ENCODE measurements around the gene AGR2.

- no peak for TF ChIP-seq CTCF (IDR thresholded peaks at IDR 0.05; ENCODE audit: borderline replicate concordance, extremely low read depth, low read length, poor library complexity, severe bottlenecking)
- no peak for TF ChIP-seq EZH2 (IDR thresholded peaks at IDR 0.05; ENCODE audit: borderline replicate concordance, low read depth, low read length, severe bottlenecking)
Measured at GRCh38 chr7:16743236-16743635, 61.6 kb downstream of the AGR2 start.

Data from DND-41 (cell line).